A673 (cell line): ENCODE data around the gene SLC39A8. TPM values are rescaled to one million over a fixed set of nuclear protein-coding genes. Genes with fewer than 3 reads are reported as not detected.

Source experiments
- BruUV-seq: library from RNA; stranded (reverse); fragments of 400-500 nt; replicated peaks from 2 replicates; lab custom pipeline; 2021; lab: Mats Ljungman, UMichigan
- CTCF ChIA-PET: fragments of 300-600 bp; sonication (Branson Sonifier 250); formaldehyde crosslinking; loops from one replicate; lab custom pipeline; 2022; ENCODE audit warnings: antibody characterized with exemption; lab: Charles Lee
- POLR2A ChIA-PET: fragments of 300-600 bp; sonication (Branson Sonifier 250); formaldehyde crosslinking; loops from one replicate; lab custom pipeline; 2022; ENCODE audit warnings: antibody characterized with exemption; ENCODE audit not compliant: low non-redundant PET; lab: Charles Lee
- DNase-seq: peaks from one replicate; pipeline ENCODE4 v3.0.0-alpha.2; 2015; ENCODE audit warnings: low spot score
- H3K27ac ChIP-seq: fragments of 200-600 bp; sonication (generic); 2 replicates; pipeline ENCODE4 v1.5.1; 2016; ENCODE audit warnings: mixed run types, low read depth, mild to moderate bottlenecking, mixed read lengths, antibody characterized with exemption, low read length; ENCODE audit not compliant: poor library complexity, severe bottlenecking
- H3K27me3 ChIP-seq: fragments of 200-600 bp; sonication (generic); replicated peaks from 2 replicates; pipeline ENCODE4 v1.6.1; 2017; ENCODE audit warnings: mixed run types, low read depth, mild to moderate bottlenecking, mixed read lengths, antibody characterized with exemption, low read length; ENCODE audit not compliant: insufficient read depth, poor library complexity
- H3K36me3 ChIP-seq: fragments of 200-600 bp; sonication (generic); 2 replicates; pipeline ENCODE4 v1.6.1; 2016; ENCODE audit warnings: mixed run types, mild to moderate bottlenecking, mixed read lengths, antibody characterized with exemption, low read length; ENCODE audit not compliant: insufficient read depth, poor library complexity, severe bottlenecking
- H3K4me1 ChIP-seq: fragments of 200-600 bp; sonication (generic); 2 replicates; pipeline ENCODE4 v1.6.1; 2017; ENCODE audit warnings: mixed run types, mild to moderate bottlenecking, mixed read lengths, antibody characterized with exemption, low read length; ENCODE audit not compliant: insufficient read depth, poor library complexity, severe bottlenecking
- H3K4me3 ChIP-seq: fragments of 200-600 bp; sonication (generic); 2 replicates; pipeline ENCODE4 v1.5.1; 2016; ENCODE audit warnings: low read depth, mixed run types, mild to moderate bottlenecking, mixed read lengths, low read length; ENCODE audit not compliant: poor library complexity, severe bottlenecking
- H3K9me3 ChIP-seq: fragments of 200-600 bp; sonication (generic); 2 replicates; pipeline ENCODE4 v1.6.1; 2016; ENCODE audit warnings: mixed run types, low read depth, mild to moderate bottlenecking, mixed read lengths, antibody characterized with exemption, low read length; ENCODE audit not compliant: poor library complexity, severe bottlenecking
- CTCF ChIP-seq: fragments of 300-800, 200-600 bp; sonication (generic); conservative IDR thresholded peaks from 2 replicates; pipeline ENCODE4 v1.5.1; 2017; ENCODE audit warnings: low read depth, mild to moderate bottlenecking, antibody characterized with exemption, low read length, moderate library complexity, mixed read lengths
- EZH2 ChIP-seq: fragments of 200-600 bp; sonication (generic); IDR thresholded peaks from 2 replicates; pipeline ENCODE4 v1.6.1; 2017; ENCODE audit warnings: borderline replicate concordance, low read depth, mild to moderate bottlenecking, mixed read lengths, antibody characterized with exemption, low read length; ENCODE audit not compliant: poor library complexity, severe bottlenecking
- intact Hi-C: fragments of 100-400 bp; cut with micrococcal nuclease; formaldehyde crosslinking; loops from one replicate; pipeline ENCODE4 v1.10.0; 2022; ENCODE audit not compliant: unreplicated experiment
- total RNA-seq: library from RNA; stranded (reverse); gene quantifications from 2 replicates; pipeline ENCODE4 v1.2.3, GENCODE V29; 2021

Gene SLC39A8
- total RNA-seq, 1 experiment from 2014 or later: 12.3 TPM

DNA sequence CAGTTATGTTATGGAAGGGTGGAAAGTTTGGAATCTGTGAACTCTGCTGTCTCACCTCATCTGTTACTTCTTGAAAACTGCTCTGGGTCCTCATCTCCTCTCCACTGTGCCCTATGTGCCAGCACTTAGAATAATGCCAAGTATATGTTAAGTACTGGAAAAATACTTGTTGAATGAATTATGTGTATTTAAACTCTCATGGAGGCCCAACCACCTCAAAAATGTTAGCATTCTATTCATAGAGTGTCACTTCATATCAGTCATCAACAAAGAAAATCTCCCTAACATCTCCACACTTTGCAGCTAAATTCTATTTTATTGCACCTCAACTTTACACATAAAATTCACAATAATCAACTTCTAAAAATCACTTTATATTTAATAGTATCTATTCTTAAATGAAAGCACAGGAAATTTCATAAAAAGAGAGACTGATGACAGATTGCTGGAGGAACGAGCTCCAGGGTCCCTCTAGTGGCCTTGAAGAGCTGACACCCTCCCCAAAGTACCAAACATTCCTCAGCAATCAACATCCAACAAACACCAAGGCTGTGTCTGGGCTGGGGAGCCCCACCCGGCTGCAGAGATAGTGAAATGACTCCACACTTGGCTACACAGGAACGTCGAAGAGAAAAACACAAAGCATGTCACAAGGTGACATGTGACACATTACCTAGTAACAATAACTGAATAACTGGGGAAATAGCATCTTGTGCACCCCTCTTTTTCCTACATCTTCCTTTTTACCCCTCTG is 45.8 kb downstream of the SLC39A8 start:
- intact Hi-C loops: no loop called here
- no peak for TF ChIP-seq EZH2
- TF ChIP-seq CTCF: peak; percentile 84
- Histone ChIP-seq H3K36me3 (no peaks in the 10 kb centered on the region), H3K27ac (no peak overlapping the region), H3K27me3 (no peaks in the 10 kb centered on the region), H3K4me3 (no peak overlapping the region), H3K4me1 (no peaks in the 10 kb centered on the region), H3K9me3 (no peaks in the 10 kb centered on the region)
- POLR2A ChIA-PET: no interaction called here
- no TSS peak for BruUV-seq
- DNase-seq: peak; percentile 59
- CTCF ChIA-PET: no interaction called here

GRCh38 chr4:102298716-102299115 is 46.6 kb downstream of the SLC39A8 start:
- DNase-seq: no peak
- ChIA-PET CTCF (no interaction called here), POLR2A (no interaction called here)
- Histone ChIP-seq H3K27me3 (no peaks in the 10 kb centered on the region), H3K36me3 (no peaks in the 10 kb centered on the region), H3K9me3 (no peaks in the 10 kb centered on the region), H3K4me3 (no peak overlapping the region), H3K27ac (no peak overlapping the region), H3K4me1 (no peaks in the 10 kb centered on the region)
- TF ChIP-seq CTCF (no peak), EZH2 (no peak)
- BruUV-seq: no TSS peak
- intact Hi-C loops: no loop called here

- no peaks in the 10 kb centered on the region for H3K9me3 ChIP-seq
- no peak overlapping the region for H3K4me3 ChIP-seq
- no peak overlapping the region for H3K27ac ChIP-seq
- BruUV-seq: no TSS peak
- H3K27me3 ChIP-seq: no peaks in the 10 kb centered on the region
- ChIA-PET CTCF (no interaction called here), POLR2A (no interaction called here)
- no peaks in the 10 kb centered on the region for H3K36me3 ChIP-seq
- no peak for DNase-seq
- TF ChIP-seq EZH2: no peak
- no peak for TF ChIP-seq CTCF
- intact Hi-C loops: no loop called here
- no peaks in the 10 kb centered on the region for H3K4me1 ChIP-seq
Measured at GRCh38 chr4:102295153-102295862, 50.0 kb downstream of the SLC39A8 start.
